Right forelimb (tissue), 1 donor: ENCODE results near the gene WFDC13.
"Not testable (repeated sequence)": the region's sequence is repeated elsewhere in the genome, so short reads cannot be mapped to it uniquely, and the experiment has no call there.

Experiments
- DNase-seq: peaks from one replicate; pipeline ENCODE4 v3.0.0-alpha.2; 2018

Gene WFDC13

DNA sequence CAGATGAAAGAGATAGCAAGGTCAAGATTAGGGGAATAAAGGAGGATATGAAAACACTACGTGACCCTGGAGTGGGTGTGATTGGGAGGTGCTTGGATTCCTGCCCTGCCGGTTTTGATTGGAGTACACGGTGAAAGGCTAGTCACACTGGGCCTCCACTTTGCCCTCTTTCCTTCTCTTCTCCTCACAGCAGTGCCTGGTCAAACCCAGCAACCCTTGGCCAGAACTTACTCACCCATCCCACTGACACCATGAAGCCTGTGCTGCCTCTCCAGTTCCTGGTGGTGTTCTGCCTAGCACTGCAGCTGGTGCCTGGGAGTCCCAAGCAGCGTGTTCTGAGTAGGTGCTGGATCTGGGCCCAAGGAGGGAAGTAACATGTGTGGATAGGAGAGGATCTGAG lies at the start of gene WFDC13:
TSS of gene WFDC13 (plus strand) at position 166 of the 400 bp plus-strand sequence. CDS start at position 252, 86 bp downstream.
- DNase-seq, result no peak

DNA sequence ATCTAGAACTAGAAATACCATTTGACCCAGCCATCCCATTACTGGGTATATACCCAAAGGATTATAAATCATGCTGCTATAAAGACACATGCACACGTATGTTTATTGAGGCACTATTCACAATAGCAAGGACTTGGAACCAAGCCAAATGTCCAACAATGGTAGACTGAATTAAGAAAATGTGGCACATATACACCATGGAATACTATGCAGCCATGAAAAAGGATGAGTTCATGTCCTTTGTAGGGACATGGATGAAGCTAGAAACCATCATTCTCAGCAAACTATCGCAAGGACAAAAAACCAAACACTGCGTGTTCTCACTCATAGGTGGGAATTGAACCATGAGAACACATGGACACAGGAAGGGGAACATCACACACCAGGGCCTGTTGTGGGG lies 44.8 kb upstream of the WFDC13 start:
- DNase-seq, result not testable (repeated sequence)

DNA sequence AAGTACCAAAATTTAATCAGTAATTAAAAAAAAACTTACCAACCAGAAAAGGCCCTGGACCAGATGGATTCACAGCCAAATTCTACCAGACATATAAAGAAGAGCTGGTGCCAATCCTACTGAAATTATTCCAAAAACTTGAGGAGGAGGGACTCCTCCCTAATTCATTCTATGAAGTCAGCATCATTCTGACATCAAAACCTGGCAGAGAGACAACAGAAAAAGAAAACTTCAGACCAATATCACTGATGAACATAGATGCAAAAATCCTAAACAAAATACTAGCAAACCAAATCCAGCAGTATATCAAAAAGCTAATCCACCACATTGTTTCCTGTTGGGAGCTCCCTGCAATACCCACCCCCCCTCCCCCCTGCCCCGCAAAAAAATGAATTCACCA lies 31.7 kb upstream of the WFDC13 start, which contains the start of gene WFDC11:
TSS of gene WFDC11 (minus strand) at position 101 of the 400 bp plus-strand sequence. CDS start 19,639 bp downstream, outside the sequence.
- DNase-seq, result no peak

DNA sequence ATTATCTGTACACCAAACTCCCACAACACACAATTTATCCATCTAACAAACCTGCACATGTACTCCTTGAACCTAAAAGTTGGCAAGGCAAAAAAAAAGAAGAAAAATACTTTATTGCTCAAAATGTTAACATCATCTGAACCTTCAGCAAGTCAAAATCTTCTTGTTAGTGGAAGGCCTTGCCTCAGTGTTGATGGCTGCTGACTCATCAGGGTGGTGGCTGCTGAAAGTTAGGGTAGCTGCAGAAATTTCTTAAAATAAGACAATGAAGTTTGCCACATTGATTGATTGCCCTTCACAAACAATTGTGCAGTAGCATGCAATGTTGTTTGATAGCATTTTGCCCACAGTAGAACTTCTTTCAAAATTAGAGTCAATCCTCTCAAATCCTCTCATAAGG lies 29.1 kb upstream of the WFDC13 start:
- DNase-seq, result no peak

GRCh38 chr20:45679650-45680049 lies 22.2 kb upstream of the WFDC13 start:
- DNase-seq, result no peak

DNA sequence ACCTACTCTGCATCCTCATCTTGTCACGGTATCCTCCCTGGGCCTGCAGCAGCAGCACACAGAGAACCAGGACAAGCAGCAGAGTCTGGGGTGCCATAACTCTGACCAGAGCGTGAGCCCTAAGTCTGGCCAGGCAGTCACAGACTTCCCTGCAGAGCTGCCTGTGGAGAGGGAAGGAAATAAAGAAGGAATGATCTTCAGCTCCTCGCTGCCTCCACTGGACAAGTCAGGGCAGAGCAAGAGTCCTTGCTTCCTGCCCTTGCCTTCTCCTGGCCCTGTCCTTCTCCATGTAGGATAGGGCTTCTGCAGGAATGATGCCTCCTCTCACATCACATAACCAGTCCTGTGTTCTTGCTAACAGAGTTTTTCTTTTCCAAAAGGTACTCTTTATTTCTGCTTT lies 15.9 kb upstream of the WFDC13 start:
- no peak for DNase-seq

DNA sequence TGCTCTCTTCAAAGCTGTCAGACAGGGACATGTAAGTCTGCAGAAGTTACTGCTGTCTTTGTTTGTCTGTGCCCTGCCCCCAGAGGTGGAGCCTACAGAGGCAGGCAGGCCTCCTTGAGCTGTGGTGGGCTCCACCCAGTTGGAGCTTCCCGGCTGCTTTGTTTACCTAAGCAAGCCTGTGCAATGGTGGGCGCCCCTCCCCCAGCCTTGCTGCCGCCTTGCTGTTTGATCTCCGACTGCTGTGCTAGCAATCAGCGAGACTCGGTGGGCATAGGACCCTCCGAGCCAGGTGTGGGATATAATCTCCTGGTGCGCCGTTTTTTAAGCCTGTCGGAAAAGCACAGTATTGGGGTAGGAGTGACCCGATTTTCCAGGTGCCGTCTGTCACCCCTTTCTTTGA lies 8.5 kb upstream of the WFDC13 start:
- not testable (repeated sequence) for DNase-seq

- DNase-seq, result no peak
These were observed 6.3 kb upstream of the WFDC13 start for GRCh38 chr20:45695496-45695895.

DNA sequence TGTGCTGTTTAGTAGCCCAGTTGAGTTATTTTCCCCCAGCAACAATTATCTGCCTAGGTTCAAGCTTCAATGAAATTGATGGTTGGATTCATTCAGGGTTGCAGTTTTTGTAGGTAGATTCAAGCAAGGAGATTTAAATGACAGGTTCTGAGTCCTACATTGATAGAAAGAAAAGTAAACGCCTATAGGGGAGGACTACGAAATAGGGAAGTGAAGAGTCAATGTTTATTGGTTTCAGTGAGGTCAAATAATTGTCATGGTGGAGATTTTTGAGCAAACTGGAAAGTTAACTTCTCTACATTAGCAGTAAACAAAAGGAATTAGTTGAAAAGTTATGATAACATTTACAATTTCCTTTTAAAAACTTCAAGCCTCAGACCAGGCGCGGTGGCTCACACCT lies 734 bp upstream of the WFDC13 start:
- DNase-seq, result no peak

DNA sequence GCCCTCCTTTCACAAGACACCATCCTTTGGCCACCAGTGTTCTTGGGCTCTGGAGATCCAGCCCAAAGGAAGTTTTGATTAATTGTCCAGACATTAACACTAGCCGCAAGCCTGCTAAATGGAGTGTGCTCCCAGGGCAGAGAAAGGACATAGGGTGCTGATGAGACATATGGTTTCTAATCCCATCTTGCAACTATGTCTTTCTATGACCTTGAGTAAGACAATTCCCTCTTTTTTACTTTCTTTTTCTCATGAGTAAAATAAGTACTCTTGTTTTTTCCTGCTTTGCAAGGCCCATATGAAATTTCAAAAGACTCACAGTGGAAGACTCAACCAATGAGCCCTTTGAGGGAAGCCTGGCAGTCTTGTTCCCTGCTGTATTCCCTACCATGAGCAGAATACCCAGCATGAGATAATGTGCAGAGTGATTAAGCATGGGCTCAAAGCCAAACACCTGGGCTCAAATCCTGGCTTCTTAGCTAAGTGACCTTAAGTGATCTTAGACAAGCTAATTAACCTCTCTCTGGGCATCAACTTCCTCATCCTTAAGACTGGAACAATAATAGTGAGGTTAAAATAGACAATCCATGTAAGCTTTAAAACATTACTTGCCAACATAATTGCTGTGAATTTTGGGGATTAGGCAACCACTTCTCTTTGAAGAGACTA lies 3.3 kb downstream of the WFDC13 start, which contains the start of gene WFDC10B:
TSS of gene WFDC10B (minus strand) at position 51 of the 669 bp plus-strand sequence. CDS start 19,027 bp downstream, outside the sequence.
- DNase-seq, result no peak

DNA sequence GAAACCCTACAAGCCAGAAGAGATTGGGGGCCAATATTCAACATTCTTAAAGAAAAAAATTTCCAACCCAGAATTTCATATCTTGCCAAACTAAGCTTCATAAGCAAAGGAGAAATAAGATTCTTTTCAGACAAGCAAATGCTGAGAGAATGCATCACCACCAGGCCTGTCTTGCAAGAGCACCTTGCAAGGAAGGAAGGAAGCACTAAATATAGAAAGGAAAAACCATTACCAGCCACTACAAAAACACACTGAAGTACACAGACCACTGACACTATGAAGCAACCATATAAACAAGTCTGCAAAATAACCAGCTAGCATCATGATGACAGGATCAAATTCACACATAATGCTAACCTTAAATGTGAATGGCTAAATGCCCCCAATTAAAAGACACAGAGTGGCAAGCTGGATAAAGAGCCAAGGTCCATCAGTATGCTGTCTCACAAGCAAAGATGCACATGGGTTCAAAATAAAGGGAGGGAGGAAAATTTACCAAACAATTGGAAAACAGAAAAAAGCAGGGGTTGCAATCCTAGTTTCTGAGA lies 14.4 kb downstream of the WFDC13 start:
- not testable (repeated sequence) for DNase-seq

DNA sequence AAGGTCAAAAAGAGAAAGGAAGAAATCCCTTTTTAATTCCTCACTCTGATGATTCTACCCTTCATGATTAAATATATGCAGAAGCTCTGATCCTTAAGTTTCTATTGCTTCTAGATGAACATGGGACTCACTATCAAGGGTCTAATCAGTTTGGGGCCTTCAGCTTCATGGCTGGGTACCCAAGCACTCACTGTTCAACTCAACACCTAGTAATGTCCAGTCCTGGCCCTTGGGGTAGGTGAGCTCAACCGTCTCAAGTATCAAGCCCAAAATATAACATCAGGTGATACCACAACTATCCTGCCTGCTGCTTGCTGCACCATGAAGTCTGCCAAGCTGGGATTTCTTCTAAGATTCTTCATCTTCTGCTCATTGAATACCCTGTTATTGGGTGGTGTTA lies 20.2 kb downstream of the WFDC13 start, which contains the start of gene SPINT4:
TSS of gene SPINT4 (plus strand) at position 301 of the 400 bp plus-strand sequence. CDS start at position 322, 21 bp downstream.
- no peak for DNase-seq

DNA sequence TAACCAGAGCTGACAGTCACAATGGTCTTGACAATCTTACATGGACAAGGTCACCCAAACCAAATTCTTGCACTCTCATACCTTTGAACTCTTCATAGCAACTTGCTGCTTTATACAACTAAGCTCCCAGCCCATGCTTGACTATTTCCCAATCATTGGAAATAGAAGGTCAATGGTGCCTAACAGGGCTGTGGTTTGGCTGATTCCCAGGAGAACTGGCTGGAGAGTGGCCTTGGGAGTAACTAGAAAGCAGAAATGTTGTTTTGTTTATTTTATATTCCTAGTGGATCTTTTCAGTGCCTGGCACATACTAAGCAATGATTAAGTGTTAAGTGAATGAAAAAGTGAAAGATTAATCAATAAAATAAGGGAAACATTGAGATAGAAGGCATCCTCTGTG lies 23.3 kb downstream of the WFDC13 start:
- no peak for DNase-seq

DNA sequence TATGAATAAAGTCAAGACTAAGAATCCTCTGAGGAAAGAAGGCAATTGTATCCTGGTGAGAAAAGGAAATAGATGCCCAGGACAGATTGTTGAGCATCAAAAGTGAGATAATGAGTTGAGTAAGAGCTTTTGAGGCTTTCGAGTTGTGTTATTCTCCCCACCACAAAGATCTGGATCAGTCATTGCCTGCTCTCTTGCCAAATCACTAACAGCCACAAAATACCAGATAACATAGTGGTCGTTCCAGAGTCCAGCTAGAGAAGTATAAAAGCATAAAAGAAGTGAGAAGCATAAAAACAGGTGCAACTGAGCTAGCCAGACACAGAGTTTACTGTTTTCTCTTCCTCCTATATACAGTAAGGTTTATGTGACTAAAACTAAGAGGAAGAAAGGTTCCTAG lies 25.2 kb downstream of the WFDC13 start:
- DNase-seq, result no peak

- no peak for DNase-seq
These were observed 30.4 kb downstream of the WFDC13 start for GRCh38 chr20:45732199-45732598.

GRCh38 chr20:45735552-45735951 lies 33.7 kb downstream of the WFDC13 start:
- no peak for DNase-seq

DNA sequence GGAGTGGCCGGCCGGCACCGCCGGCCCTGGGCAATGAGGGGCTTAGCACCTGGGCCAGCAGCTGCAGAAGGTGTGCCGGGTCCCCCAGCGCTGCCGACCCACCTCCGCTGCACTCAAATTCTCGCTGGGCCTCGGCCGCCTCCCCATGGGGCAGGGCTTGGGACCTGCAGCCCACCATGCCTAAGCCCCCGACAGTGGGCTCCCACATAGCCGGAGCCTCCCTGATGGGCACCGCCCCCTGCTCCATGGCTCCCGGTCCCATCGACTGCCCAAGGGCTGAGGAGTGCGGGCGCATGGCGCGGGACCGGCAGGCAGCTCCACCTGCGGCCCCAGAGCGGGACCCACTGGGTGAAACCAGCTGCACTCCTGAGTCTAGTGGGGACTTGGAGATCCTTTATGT lies 34.1 kb downstream of the WFDC13 start:
- DNase-seq, result no peak

DNA sequence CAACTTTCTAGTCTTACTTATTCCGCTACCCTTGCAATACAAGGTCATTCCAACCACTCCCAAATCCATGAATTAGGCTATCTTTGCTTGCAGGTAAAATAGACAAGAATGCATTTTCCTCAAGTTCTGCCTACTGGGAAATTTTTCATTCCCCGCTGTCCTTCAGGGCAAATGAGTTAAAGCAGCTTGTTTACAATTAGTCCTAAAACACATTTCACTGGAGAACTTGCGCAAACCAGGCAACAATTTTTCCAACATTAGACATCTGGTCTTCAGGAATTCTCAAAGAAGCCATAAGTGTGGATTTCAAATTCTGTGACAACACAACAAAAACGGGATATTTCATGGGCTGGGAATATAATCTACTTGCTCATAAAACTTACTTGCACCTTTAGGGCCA lies 40.8 kb downstream of the WFDC13 start:
- DNase-seq, result no peak

GRCh38 chr20:45745015-45745414 lies 43.2 kb downstream of the WFDC13 start:
- no peak for DNase-seq

DNA sequence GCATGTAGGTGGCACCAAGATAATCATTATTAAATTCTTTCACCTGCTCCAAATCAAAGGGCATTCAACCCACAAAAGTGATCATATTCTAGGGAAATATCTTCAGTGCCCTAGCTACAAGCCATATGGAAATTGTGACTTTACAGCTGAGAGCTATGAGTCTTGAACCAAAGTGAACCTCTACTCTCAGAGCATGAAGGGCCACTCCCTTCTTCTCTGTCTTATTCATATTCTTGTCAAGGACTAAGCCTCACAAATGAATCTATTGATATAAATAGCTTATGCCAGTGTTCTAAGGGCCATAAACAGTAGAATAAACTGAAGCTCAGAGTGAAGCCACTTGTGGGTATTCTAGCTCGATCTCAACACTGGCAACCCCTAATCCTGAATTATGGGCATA lies 49.9 kb downstream of the WFDC13 start:
- no peak for DNase-seq

GRCh38 chr20:45752746-45753145 lies 50.9 kb downstream of the WFDC13 start:
- no peak for DNase-seq

DNA sequence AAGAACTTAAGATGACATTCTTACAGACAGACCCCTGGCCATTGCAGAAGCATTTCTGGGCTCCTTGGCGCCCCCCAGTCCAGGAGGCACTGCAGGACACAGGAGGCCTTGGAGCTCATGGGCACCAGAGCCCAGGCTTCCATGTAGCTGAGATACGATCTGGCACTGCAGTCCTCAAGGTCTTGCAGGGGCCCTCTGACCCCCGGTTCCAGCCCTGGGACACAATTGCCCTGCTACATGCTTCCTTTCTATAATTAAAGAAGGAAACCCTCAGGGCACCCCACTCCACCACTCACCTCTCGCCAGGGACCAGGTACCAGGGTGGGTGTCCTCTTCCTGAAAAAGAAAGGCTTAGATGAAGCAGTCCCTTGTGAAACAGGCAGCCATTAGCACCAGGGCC lies 56.3 kb downstream of the WFDC13 start:
- no peak for DNase-seq
